Hepatocyte (in vitro differentiated cells): ENCODE measurements around the gene ZDBF2. TPM values are rescaled to one million over a fixed set of nuclear protein-coding genes. Genes with fewer than 3 reads are reported as not detected.
"Not testable (repeated sequence)": the region's sequence is repeated elsewhere in the genome, so short reads cannot be mapped to it uniquely, and the experiment has no call there.

Experiments
- DNase-seq: peaks from one replicate; pipeline ENCODE4 v3.0.0-alpha.2; 2016; ENCODE audit warnings: low spot score
- H2AFZ ChIP-seq: fragments of 200-600 bp; sonication (generic); 2 replicates; pipeline ENCODE4 v1.6.0; 2016; ENCODE audit warnings: antibody characterized with exemption, mild to moderate bottlenecking
- H3K27ac ChIP-seq: fragments of 200-600 bp; sonication (generic); 2 replicates; pipeline ENCODE4 v1.5.1; 2016; ENCODE audit warnings: mild to moderate bottlenecking
- H3K27me3 ChIP-seq: fragments of 200-600 bp; sonication (generic); 2 replicates; pipeline ENCODE4 v1.6.1; 2016
- H3K36me3 ChIP-seq: fragments of 200-600 bp; sonication (generic); replicated peaks from 2 replicates; pipeline ENCODE4 v1.5.1; 2016; ENCODE audit warnings: low read depth; ENCODE audit not compliant: insufficient read depth
- H3K4me1 ChIP-seq: fragments of 200-600 bp; sonication (generic); 2 replicates; pipeline ENCODE4 v1.5.1; 2016; ENCODE audit warnings: mild to moderate bottlenecking, moderate library complexity; ENCODE audit not compliant: insufficient read depth
- H3K4me2 ChIP-seq: fragments of 200-600 bp; sonication (generic); 2 replicates; pipeline ENCODE4 v1.6.0; 2016
- H3K4me3 ChIP-seq: fragments of 200-600 bp; sonication (generic); 2 replicates; pipeline ENCODE4 v1.5.1; 2016; ENCODE audit warnings: mild to moderate bottlenecking
- H3K79me2 ChIP-seq: fragments of 200-600 bp; sonication (generic); 2 replicates; pipeline ENCODE4 v1.6.0; 2017; ENCODE audit warnings: mild to moderate bottlenecking
- H3K9me2 ChIP-seq: fragments of 200-600 bp; sonication (generic); replicated peaks from 2 replicates; pipeline ENCODE4 v1.6.0; 2017; ENCODE audit warnings: mild to moderate bottlenecking; ENCODE audit not compliant: insufficient read depth
- H3K9me3 ChIP-seq: fragments of 200-600 bp; sonication (generic); 2 replicates; pipeline ENCODE4 v1.5.1; 2016; ENCODE audit warnings: low read depth, mild to moderate bottlenecking
- H4K20me1 ChIP-seq: fragments of 200-600 bp; sonication (generic); 2 replicates; pipeline ENCODE4 v1.6.0; 2016; ENCODE audit warnings: mild to moderate bottlenecking; ENCODE audit not compliant: insufficient read depth, poor library complexity, severe bottlenecking
- EZH2 ChIP-seq: fragments of 200-600 bp; sonication (generic); IDR thresholded peaks from 2 replicates; pipeline ENCODE4 v1.6.1; 2016; ENCODE audit warnings: antibody characterized with exemption, mild to moderate bottlenecking, borderline replicate concordance
- EZH2phosphoT487 ChIP-seq: fragments of 200-600 bp; sonication (generic); IDR thresholded peaks from one replicate; pipeline ENCODE4 v1.6.1; 2018; ENCODE audit warnings: antibody characterized with exemption, mild to moderate bottlenecking, low read depth, moderate library complexity; ENCODE audit not compliant: unreplicated experiment, severe bottlenecking
- WGBS: methylation state at CpG from one replicate; pipeline ENCODE4 v1.1.6; 2016; ENCODE audit warnings: low lambda C conversion rate; ENCODE audit errors: missing lambda C conversion rate; 5-methylcytosine and 5-hydroxymethylcytosine counted together
- polyA plus RNA-seq: library from polyadenylated mRNA; unstranded; fragments of >200 nt; fragmentation: Nextera tagmentation; extraction: Ambion mirVana; gene quantifications from 2 replicates; pipeline ENCODE4 v1.2.1, GENCODE V29; 2016
- total RNA-seq: library from RNA; depleted of rRNA; stranded (reverse); fragments of >200 nt; gene quantifications from 2 replicates; pipeline ENCODE4 v1.2.3, GENCODE V29; 2014
- TF ChIP-seq, protein P1 (sequence below): fragments of 200-600 bp; sonication (generic); IDR thresholded peaks from 2 replicates; pipeline ENCODE4 v1.5.1; 2016; ENCODE audit warnings: antibody characterized with exemption, mild to moderate bottlenecking; ENCODE audit not compliant: poor library complexity

Gene ZDBF2
- 10.8 and 14.0 TPM in 2 replicates for total RNA-seq
- polyA plus RNA-seq: 2.3 and 3.4 TPM in 2 replicates

DNA sequence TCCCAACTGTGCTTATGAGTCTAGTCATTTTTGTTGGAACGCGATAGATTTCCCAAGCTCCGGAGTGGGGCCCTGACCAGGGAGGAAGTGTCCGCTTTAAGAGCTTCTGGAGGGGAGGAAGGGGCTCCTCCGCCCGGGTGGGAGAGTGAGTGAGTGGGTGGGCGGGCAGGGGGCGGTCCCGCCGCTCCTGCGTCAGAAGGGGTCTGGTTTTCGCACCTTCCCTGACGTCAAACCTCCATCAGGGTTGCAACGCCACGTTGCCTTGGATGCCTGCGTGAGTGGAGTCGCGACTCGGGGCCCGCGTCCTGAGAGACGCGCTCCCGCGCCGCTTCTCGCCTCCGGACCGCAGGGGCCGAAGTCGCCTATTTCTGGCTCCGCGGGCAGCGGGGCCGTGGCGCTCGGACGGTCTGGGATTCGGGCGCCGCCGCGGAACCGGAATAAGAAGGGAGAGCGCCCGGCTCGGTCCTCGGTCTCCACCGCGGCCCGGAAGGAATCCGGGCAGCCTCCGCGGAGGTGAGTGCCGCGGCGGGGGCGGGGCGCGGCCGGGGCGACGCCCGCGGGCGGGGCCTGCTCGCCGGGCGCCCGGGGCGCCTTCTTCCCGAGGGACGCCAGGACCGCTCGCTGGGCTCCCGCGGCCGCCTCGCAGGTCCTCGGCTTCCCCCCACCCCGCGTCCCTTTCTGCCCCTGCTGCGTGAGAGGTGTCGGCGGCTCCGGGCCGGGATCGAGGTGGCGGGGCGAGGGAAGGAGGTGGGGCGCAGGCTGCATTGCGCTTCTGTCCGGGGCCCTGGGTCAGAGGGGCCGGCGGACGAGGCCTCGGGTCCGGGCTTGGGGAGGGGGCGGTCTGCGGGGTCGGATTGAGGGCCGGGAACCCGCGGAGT, at the start of gene ZDBF2:
Gene ZDBF2, plus strand, starts transcription at position 230 of the 878 bp plus-strand sequence. CDS start 7,187 bp downstream, outside the sequence.
- peak; percentile 78 for DNase-seq
- TF ChIP-seq, protein P1, sequence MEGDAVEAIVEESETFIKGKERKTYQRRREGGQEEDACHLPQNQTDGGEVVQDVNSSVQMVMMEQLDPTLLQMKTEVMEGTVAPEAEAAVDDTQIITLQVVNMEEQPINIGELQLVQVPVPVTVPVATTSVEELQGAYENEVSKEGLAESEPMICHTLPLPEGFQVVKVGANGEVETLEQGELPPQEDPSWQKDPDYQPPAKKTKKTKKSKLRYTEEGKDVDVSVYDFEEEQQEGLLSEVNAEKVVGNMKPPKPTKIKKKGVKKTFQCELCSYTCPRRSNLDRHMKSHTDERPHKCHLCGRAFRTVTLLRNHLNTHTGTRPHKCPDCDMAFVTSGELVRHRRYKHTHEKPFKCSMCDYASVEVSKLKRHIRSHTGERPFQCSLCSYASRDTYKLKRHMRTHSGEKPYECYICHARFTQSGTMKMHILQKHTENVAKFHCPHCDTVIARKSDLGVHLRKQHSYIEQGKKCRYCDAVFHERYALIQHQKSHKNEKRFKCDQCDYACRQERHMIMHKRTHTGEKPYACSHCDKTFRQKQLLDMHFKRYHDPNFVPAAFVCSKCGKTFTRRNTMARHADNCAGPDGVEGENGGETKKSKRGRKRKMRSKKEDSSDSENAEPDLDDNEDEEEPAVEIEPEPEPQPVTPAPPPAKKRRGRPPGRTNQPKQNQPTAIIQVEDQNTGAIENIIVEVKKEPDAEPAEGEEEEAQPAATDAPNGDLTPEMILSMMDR: no peak
- TF ChIP-seq EZH2 (no peak), EZH2phosphoT487 (no peak)
- under 1% methylated on average over 53 of the region's 104 CpGs for WGBS
- peak within 1 kb of the TSS; percentile 95 for H3K27ac ChIP-seq
- no peaks in the 10 kb centered on the region for H3K9me2 ChIP-seq
- peak within 1 kb of the TSS; percentile 80 for H3K4me2 ChIP-seq
- peak within 1 kb of the TSS; percentile 25 for H3K4me3 ChIP-seq
- H3K4me1 ChIP-seq: no peaks in the 10 kb centered on the region
- H3K79me2 ChIP-seq: peaks cover 29% of the 10 kb centered on the region
- no peaks in the 10 kb centered on the region for H3K36me3 ChIP-seq
- H3K27me3 ChIP-seq: peaks cover 72% of the 10 kb centered on the region
- H2AFZ ChIP-seq: peak within 1 kb of the TSS; percentile 95
- H3K9me3 ChIP-seq: no peaks in the 10 kb centered on the region
- peaks cover 9% of the 10 kb centered on the region for H4K20me1 ChIP-seq

DNA sequence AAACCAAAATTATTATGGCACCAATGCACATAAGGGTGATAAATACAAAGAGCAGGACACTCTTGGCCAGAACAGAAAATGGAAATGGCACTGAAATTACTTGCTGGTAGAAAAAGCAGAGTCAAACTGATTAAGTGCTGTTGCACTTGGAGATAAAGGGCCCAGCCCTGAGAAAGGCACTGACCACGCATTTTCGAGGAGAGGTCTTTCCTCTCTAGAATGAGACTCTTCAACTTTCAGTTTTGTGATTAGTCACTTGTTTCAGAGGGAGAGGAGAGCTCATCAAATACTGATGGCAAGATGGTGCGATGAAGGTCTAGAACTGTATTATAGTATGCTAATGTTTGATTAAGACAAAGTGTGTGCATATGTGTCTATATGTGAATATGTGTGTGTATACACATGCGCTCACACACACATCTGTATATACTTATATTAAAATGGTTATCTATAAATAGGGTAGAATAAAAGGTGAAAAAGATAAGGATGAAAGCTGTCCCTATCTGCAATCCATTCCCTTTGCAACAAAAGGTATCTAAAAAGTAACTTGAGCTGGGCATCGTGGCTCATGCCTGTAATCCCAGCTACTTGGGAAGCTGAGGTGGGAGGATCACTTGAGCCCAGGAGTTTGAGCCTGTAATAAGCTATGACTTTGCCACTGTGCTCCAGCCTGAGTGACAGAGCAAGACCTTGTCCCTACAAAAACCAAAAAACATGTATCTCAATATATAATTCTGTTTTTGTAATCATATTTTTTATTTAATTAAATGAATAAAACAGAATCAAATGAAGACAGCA, 48.8 kb upstream of the ZDBF2 start:
- Histone ChIP-seq H3K27me3 (no peaks in the 10 kb centered on the region), H3K36me3 (no peaks in the 10 kb centered on the region), H3K27ac (no peak overlapping the region), H3K4me1 (no peaks in the 10 kb centered on the region), H2AFZ (no peak overlapping the region), H3K9me2 (no peaks in the 10 kb centered on the region), H3K4me3 (no peak overlapping the region), H3K4me2 (no peak overlapping the region), H3K79me2 (no peaks in the 10 kb centered on the region), H4K20me1 (no peaks in the 10 kb centered on the region), H3K9me3 (no peaks in the 10 kb centered on the region)
- WGBS: 77% methylated on average over 5 of the region's 5 CpGs
- TF ChIP-seq EZH2phosphoT487: no peak
- TF ChIP-seq EZH2: no peak
- TF ChIP-seq, protein P1: no peak
- no peak for DNase-seq

DNA sequence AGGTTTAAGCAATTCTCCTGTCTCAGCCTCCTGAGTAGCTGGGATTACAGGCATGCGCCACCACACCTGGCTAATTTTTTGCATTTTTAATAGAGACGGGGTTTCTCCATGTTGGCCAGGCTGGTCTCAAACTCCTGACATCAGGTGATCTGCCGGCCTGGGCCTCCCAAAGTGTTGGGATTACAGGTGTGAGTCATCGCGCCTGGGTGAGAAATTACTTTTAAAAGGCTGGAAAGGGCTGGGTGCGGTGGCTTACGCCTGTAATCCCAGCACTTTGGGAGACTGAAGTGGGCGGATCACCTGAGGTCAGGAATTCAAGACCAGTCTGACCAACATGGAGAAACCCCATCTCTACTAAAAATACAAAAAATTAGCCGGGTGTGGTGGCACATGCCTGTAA, 45.8 kb upstream of the ZDBF2 start:
- not testable (repeated sequence) for H3K36me3 ChIP-seq, H2AFZ ChIP-seq, H3K4me1 ChIP-seq, DNase-seq, H3K9me2 ChIP-seq, H3K27ac ChIP-seq, H3K4me3 ChIP-seq, H3K9me3 ChIP-seq, H4K20me1 ChIP-seq, H3K4me2 ChIP-seq, H3K27me3 ChIP-seq, H3K79me2 ChIP-seq
- 83% methylated on average over 9 of the region's 9 CpGs for WGBS

DNA sequence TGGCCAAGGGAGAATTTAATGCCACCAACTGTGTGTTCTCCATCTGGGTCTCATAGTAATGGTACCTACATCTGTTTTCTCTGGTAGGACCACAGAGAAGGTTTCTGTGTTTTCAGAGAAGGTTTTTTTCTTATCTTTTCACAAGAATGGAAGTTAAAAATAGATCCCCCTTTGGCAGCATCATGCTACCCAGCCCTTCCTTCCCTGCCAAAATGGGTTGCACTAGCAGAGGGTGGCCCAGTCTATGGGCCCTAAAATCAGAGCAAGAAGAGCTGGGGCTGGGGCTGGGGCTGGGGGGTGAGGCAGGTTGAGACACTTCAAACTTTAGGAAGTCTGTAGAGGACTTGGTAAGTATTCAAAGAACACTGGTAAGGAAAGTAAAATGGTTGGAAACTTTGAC, 44.8 kb upstream of the ZDBF2 start:
- no peak overlapping the region for H3K27ac ChIP-seq
- H3K9me2 ChIP-seq: no peaks in the 10 kb centered on the region
- no peaks in the 10 kb centered on the region for H3K79me2 ChIP-seq
- no peak overlapping the region for H3K4me2 ChIP-seq
- no peaks in the 10 kb centered on the region for H3K36me3 ChIP-seq
- H2AFZ ChIP-seq: no peak overlapping the region
- H3K4me1 ChIP-seq: no peaks in the 10 kb centered on the region
- no peak for DNase-seq
- no peaks in the 10 kb centered on the region for H3K9me3 ChIP-seq
- no peak overlapping the region for H3K4me3 ChIP-seq
- H4K20me1 ChIP-seq: no peaks in the 10 kb centered on the region
- TF ChIP-seq, protein P1: no peak
- TF ChIP-seq EZH2phosphoT487 (no peak), EZH2 (no peak)
- no peaks in the 10 kb centered on the region for H3K27me3 ChIP-seq
